Activated CD4-positive, alpha-beta memory T cell treated with anti-CD3 and anti-CD28 coated beads for 36 hours (primary cell): ENCODE results near the gene RFX3. TPM values are rescaled to one million over a fixed set of nuclear protein-coding genes. Genes with fewer than 3 reads are reported as not detected.

Experiments
- CTCF ChIA-PET: fragments of 350-600 bp; sonication (Branson Sonifier 250); formaldehyde crosslinking; loops from one replicate; lab custom pipeline; 2021; ENCODE audit warnings: antibody characterized with exemption, inconsistent platforms; lab: Charles Lee
- POLR2A ChIA-PET: fragments of 350-600 bp; sonication (Branson Sonifier 250); formaldehyde crosslinking; loops from one replicate; lab custom pipeline; 2021; ENCODE audit warnings: antibody characterized with exemption; lab: Charles Lee
- DNase-seq: peaks from one replicate; pipeline ENCODE4 v3.0.0-alpha.2; 2020
- H3K27ac Mint-ChIP-seq: one replicate; pipeline ENCODE4 v1.8.0; 2021; ENCODE audit warnings: mixed read lengths
- H3K27me3 Mint-ChIP-seq: one replicate; pipeline ENCODE4 v1.8.0; 2021; ENCODE audit warnings: mixed read lengths
- H3K36me3 Mint-ChIP-seq: one replicate; pipeline ENCODE4 v1.8.0; 2021; ENCODE audit warnings: mixed read lengths
- H3K4me1 Mint-ChIP-seq: one replicate; pipeline ENCODE4 v1.8.0; 2021; ENCODE audit warnings: low read depth, mixed read lengths
- H3K4me3 Mint-ChIP-seq: one replicate; pipeline ENCODE4 v1.8.0; 2021; ENCODE audit warnings: mild to moderate bottlenecking, mixed read lengths
- H3K9me3 Mint-ChIP-seq: one replicate; pipeline ENCODE4 v1.8.0; 2021; ENCODE audit warnings: mixed read lengths
- intact Hi-C: fragments of 100-400 bp; cut with micrococcal nuclease; formaldehyde crosslinking; loops from one replicate; pipeline ENCODE4 v1.15.1; 2023
- total RNA-seq, 2 experiments: library from RNA; stranded (reverse); gene quantifications; one replicate each; pipeline ENCODE4 v1.2.3, GENCODE V29; 2021

Gene RFX3
- total RNA-seq, 2 experiments from 2014 or later: 12.2 to 13.4 TPM

- no peaks in the 10 kb centered on the region for H3K27me3 Mint-ChIP-seq
- CTCF ChIA-PET: no interaction called here
- POLR2A ChIA-PET: no interaction called here
- peaks cover 2% of the 10 kb centered on the region for H3K36me3 Mint-ChIP-seq
- DNase-seq: no peak
- intact Hi-C loops: no loop called here
- peaks cover 5% of the 10 kb centered on the region for H3K4me1 Mint-ChIP-seq
- no peak overlapping the region for H3K27ac Mint-ChIP-seq
- peaks cover 2% of the 10 kb centered on the region for H3K9me3 Mint-ChIP-seq
- no peak overlapping the region for H3K4me3 Mint-ChIP-seq
These were observed 155.1 kb downstream of the RFX3 start for GRCh38 chr9:3370715-3371114.

- Mint-ChIP-seq H3K27me3 (no peaks in the 10 kb centered on the region), H3K4me3 (no peak overlapping the region), H3K4me1 (peaks cover 7% of the 10 kb centered on the region), H3K27ac (no peak overlapping the region), H3K36me3 (peaks cover 5% of the 10 kb centered on the region), H3K9me3 (peaks cover 2% of the 10 kb centered on the region)
- DNase-seq: no peak
- ChIA-PET CTCF (interaction anchor here (1.0 kb wide), 1 partner anchor 74 kb away, joined by 3 read pairs; no protein-coding TSS in a partner anchor), POLR2A (no interaction called here)
- intact Hi-C loops: no loop called here
These were observed 158.6 kb downstream of the RFX3 start for GRCh38 chr9:3367185-3367584.

DNA sequence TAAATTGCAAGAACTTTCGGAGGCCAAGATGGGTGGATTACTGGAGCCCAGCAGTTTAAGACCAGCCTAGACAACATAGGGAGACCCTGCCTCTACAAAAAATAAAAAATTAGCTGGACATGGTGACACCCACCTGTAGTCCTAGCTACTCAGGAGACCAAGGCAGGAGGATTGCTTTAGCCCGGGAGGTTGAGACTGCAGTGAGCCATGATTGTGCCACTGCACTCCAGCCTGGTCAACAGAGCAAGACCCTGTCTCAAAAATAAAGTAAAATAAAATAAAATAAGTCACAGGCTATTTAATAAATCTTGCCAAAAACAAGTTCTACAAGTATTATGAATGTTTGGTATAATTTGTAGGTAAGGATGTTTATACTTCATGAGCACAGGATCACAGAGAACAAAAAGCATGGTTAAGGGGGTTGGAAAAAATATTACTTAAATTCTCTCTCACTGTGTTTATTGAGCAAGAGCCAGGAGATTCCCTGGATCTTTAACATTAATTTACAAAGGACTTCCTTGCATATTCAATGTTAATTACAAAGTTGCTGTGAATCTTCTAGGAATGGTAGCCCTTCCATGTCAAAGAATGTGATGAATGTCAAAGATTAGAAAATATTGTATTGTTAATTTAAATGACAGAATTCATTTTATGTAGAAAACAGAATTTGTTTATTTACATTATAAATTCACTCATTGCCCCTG is 164.0 kb downstream of the RFX3 start:
- Mint-ChIP-seq H3K4me1 (peaks cover 2% of the 10 kb centered on the region), H3K9me3 (peaks cover 9% of the 10 kb centered on the region), H3K27ac (no peak overlapping the region), H3K4me3 (no peak overlapping the region), H3K27me3 (no peaks in the 10 kb centered on the region), H3K36me3 (peaks cover 12% of the 10 kb centered on the region)
- ChIA-PET CTCF (no interaction called here), POLR2A (no interaction called here)
- intact Hi-C loops: no loop called here
- no peak for DNase-seq

DNA sequence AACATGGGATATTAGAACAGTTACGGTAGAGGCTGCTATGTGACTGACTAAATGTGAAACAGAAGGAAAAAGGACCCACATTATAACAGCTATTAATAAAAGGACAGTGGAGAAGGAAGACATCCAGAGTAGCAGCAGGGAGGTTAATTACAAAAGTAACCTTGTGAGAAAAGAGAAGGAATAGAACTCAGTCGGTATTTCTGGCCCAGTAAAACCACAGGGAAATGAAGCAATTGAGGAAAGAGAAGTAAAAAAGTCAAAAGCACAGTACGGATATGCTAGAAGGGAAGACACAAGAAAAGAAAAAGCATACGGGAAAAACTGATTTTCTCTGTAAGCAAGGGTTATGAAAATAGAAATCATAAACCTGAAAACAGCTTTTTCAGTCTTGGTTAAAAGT is 164.7 kb downstream of the RFX3 start:
- H3K4me3 Mint-ChIP-seq: no peak overlapping the region
- intact Hi-C loops: no loop called here
- CTCF ChIA-PET: no interaction called here
- H3K27me3 Mint-ChIP-seq: no peaks in the 10 kb centered on the region
- peaks cover 2% of the 10 kb centered on the region for H3K4me1 Mint-ChIP-seq
- H3K36me3 Mint-ChIP-seq: peaks cover 13% of the 10 kb centered on the region
- POLR2A ChIA-PET: no interaction called here
- DNase-seq: no peak
- no peak overlapping the region for H3K27ac Mint-ChIP-seq
- peaks cover 9% of the 10 kb centered on the region for H3K9me3 Mint-ChIP-seq

GRCh38 chr9:3360245-3360644 is 165.6 kb downstream of the RFX3 start:
- ChIA-PET CTCF (no interaction called here), POLR2A (no interaction called here)
- no peak overlapping the region for H3K27ac Mint-ChIP-seq
- H3K4me3 Mint-ChIP-seq: no peak overlapping the region
- intact Hi-C loops: no loop called here
- H3K4me1 Mint-ChIP-seq: no peaks in the 10 kb centered on the region
- DNase-seq: no peak
- peaks cover 9% of the 10 kb centered on the region for H3K9me3 Mint-ChIP-seq
- H3K27me3 Mint-ChIP-seq: no peaks in the 10 kb centered on the region
- H3K36me3 Mint-ChIP-seq: peaks cover 13% of the 10 kb centered on the region

DNA sequence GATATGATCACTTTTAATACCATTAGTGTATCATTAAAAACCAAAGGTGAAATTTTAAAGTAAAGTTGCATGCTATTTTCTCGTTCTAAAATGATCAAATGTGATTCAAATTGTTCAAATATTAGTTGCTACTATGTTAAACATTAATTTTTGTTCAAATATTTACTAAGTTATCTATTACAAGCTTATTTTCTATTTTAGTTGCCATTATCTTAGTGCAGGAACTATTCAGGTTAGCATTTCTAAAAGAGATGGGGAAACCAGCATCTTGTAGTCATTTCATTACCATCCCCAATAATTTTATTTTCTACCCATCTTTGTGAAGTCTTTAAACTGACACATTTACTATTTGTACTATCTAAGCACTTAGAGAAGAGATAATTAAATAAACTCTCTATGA is 166.0 kb downstream of the RFX3 start:
- intact Hi-C loops: no loop called here
- Mint-ChIP-seq H3K27ac (no peak overlapping the region), H3K4me3 (no peak overlapping the region), H3K36me3 (peaks cover 13% of the 10 kb centered on the region), H3K9me3 (peaks cover 9% of the 10 kb centered on the region), H3K27me3 (no peaks in the 10 kb centered on the region), H3K4me1 (no peaks in the 10 kb centered on the region)
- no peak for DNase-seq
- POLR2A ChIA-PET: no interaction called here
- CTCF ChIA-PET: no interaction called here

GRCh38 chr9:3359048-3359692 is 166.6 kb downstream of the RFX3 start:
- Mint-ChIP-seq H3K4me3 (no peak overlapping the region), H3K27me3 (no peaks in the 10 kb centered on the region), H3K9me3 (peaks cover 13% of the 10 kb centered on the region), H3K27ac (no peak overlapping the region), H3K36me3 (peaks cover 16% of the 10 kb centered on the region), H3K4me1 (no peaks in the 10 kb centered on the region)
- no peak for DNase-seq
- intact Hi-C loops: no loop called here
- ChIA-PET POLR2A (no interaction called here), CTCF (no interaction called here)

DNA sequence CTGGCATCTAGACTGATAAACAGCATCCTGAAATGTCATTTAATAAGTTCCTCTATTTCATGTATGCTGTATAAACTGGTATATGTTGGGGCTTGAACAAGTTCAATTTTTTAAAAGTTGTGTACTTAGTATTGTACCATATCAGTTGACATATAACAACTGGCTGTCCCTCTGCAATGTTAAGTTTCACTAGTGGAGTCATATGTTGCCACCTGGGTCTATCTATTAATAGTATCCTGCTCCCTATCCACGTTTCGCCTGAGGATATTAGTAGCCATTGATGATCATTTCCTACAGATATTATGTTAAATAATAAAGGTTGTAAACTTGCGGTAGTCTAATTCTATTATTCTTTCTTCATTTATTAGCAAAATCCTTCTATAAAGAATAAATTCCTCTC is 177.6 kb downstream of the RFX3 start:
- no peak overlapping the region for H3K27ac Mint-ChIP-seq
- DNase-seq: no peak
- peaks cover 18% of the 10 kb centered on the region for H3K36me3 Mint-ChIP-seq
- H3K4me3 Mint-ChIP-seq: no peak overlapping the region
- CTCF ChIA-PET: interaction anchor here (1.1 kb wide), 1 partner anchor 56 kb away, joined by 3 read pairs; no protein-coding TSS in a partner anchor
- peaks cover 4% of the 10 kb centered on the region for H3K9me3 Mint-ChIP-seq
- H3K4me1 Mint-ChIP-seq: peaks cover 4% of the 10 kb centered on the region
- POLR2A ChIA-PET: no interaction called here
- H3K27me3 Mint-ChIP-seq: no peaks in the 10 kb centered on the region
- intact Hi-C loops: no loop called here

GRCh38 chr9:3346549-3346948 is 179.3 kb downstream of the RFX3 start:
- intact Hi-C loops: no loop called here
- no peak for DNase-seq
- ChIA-PET CTCF (interaction anchor here (1.2 kb wide), 1 partner anchor 38 kb away, joined by 3 read pairs; no protein-coding TSS in a partner anchor), POLR2A (no interaction called here)
- H3K36me3 Mint-ChIP-seq: peaks cover 14% of the 10 kb centered on the region
- H3K27ac Mint-ChIP-seq: no peak overlapping the region
- H3K4me1 Mint-ChIP-seq: peaks cover 11% of the 10 kb centered on the region
- no peaks in the 10 kb centered on the region for H3K27me3 Mint-ChIP-seq
- H3K4me3 Mint-ChIP-seq: no peak overlapping the region
- H3K9me3 Mint-ChIP-seq: no peaks in the 10 kb centered on the region

GRCh38 chr9:3343671-3344070 is 182.1 kb downstream of the RFX3 start:
- no peaks in the 10 kb centered on the region for H3K27me3 Mint-ChIP-seq
- ChIA-PET POLR2A (no interaction called here), CTCF (no interaction called here)
- no peak for DNase-seq
- peaks cover 20% of the 10 kb centered on the region for H3K4me1 Mint-ChIP-seq
- intact Hi-C loops: no loop called here
- peaks cover 19% of the 10 kb centered on the region for H3K36me3 Mint-ChIP-seq
- H3K27ac Mint-ChIP-seq: no peak overlapping the region
- no peak overlapping the region for H3K4me3 Mint-ChIP-seq
- H3K9me3 Mint-ChIP-seq: peaks cover 4% of the 10 kb centered on the region

- CTCF ChIA-PET: no interaction called here
These were observed 183.5 kb downstream of the RFX3 start for GRCh38 chr9:3342159-3342777.

DNA sequence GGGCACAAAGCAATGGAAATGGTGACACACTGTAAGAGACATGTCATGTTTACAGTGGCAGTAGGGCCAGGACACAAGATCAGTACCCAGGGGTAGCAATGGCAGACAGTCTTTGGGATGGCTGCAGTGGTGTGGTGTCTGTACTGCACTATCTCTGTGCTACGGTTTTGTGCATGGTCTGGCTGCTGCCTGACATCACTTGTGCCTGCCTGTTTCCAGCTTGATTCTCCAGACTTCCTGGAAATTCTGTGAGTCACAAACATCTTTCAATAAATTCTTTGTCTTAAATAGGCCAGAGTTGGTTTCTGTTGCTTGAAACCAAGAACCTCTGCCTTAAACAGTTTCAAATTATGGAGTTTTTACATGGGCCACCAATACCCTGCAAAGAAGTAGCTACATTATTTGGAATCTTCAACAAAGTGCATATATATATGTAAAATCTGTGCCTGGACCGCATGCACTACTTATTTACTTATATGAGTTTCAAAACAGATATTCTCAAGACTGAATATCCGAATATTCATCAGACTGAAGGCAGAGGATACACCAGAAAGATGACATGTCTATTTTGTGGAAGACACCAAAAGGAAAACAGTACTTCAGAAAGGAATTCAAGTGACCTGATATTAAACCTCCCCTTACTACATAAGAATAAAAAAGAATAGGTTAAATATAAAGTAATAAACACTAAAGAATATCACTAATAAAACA is 188.1 kb downstream of the RFX3 start:
- CTCF ChIA-PET: interaction anchor here (1.0 kb wide), 1 partner anchor 104 kb away, joined by 4 read pairs; no protein-coding TSS in a partner anchor
- no peaks in the 10 kb centered on the region for H3K27me3 Mint-ChIP-seq
- H3K27ac Mint-ChIP-seq: no peak overlapping the region
- H3K9me3 Mint-ChIP-seq: peaks cover 4% of the 10 kb centered on the region
- POLR2A ChIA-PET: no interaction called here
- intact Hi-C loops: no loop called here
- H3K4me3 Mint-ChIP-seq: no peak overlapping the region
- peak; percentile 19 for DNase-seq
- H3K4me1 Mint-ChIP-seq: peaks cover 27% of the 10 kb centered on the region
- peaks cover 9% of the 10 kb centered on the region for H3K36me3 Mint-ChIP-seq

More at GRCh38 chr9:3342159-3342777, 183.5 kb downstream of the RFX3 start:
- H3K4me1 Mint-ChIP-seq: peaks cover 26% of the 10 kb centered on the region
- POLR2A ChIA-PET: no interaction called here
- DNase-seq: no peak
- H3K9me3 Mint-ChIP-seq: peaks cover 4% of the 10 kb centered on the region
- H3K27ac Mint-ChIP-seq: peak overlapping the region; percentile 72
- intact Hi-C loops: no loop called here
- no peak overlapping the region for H3K4me3 Mint-ChIP-seq
- H3K36me3 Mint-ChIP-seq: peaks cover 19% of the 10 kb centered on the region
- H3K27me3 Mint-ChIP-seq: no peaks in the 10 kb centered on the region
